WTC11 (cell line): ENCODE results near the gene KAT7.

Source experiments
- ATF3 ChIP-seq: sonication (generic); formaldehyde crosslinking; conservative IDR thresholded peaks from 2 replicates; pipeline ENCODE4 v1.8.1; 2022; ENCODE audit warnings: mild to moderate bottlenecking, missing genetic modification reagents
- RELA ChIP-seq: sonication (generic); formaldehyde crosslinking; IDR thresholded peaks from 2 replicates; pipeline ENCODE4 v1.8.1; 2022; ENCODE audit warnings: missing genetic modification reagents, mild to moderate bottlenecking, borderline replicate concordance
- SMAD3 ChIP-seq: sonication (generic); formaldehyde crosslinking; IDR thresholded peaks from 2 replicates; pipeline ENCODE4 v1.8.0; 2022; ENCODE audit warnings: missing genetic modification reagents, mild to moderate bottlenecking, borderline replicate concordance
- TF ChIP-seq, protein P1 (sequence below): fragments of 200-600 bp; IDR thresholded peaks from 2 replicates; pipeline ENCODE4 v1.8.0; 2022; ENCODE audit warnings: antibody characterized with exemption

GRCh38 chr17:49775546-49776260 lies 12.8 kb upstream of the KAT7 start:
- TF ChIP-seq RELA (CRISPR knock-in tag): no peak
- no peak for TF ChIP-seq SMAD3 (CRISPR knock-in tag)
- TF ChIP-seq, protein P1, sequence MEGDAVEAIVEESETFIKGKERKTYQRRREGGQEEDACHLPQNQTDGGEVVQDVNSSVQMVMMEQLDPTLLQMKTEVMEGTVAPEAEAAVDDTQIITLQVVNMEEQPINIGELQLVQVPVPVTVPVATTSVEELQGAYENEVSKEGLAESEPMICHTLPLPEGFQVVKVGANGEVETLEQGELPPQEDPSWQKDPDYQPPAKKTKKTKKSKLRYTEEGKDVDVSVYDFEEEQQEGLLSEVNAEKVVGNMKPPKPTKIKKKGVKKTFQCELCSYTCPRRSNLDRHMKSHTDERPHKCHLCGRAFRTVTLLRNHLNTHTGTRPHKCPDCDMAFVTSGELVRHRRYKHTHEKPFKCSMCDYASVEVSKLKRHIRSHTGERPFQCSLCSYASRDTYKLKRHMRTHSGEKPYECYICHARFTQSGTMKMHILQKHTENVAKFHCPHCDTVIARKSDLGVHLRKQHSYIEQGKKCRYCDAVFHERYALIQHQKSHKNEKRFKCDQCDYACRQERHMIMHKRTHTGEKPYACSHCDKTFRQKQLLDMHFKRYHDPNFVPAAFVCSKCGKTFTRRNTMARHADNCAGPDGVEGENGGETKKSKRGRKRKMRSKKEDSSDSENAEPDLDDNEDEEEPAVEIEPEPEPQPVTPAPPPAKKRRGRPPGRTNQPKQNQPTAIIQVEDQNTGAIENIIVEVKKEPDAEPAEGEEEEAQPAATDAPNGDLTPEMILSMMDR: no peak
- TF ChIP-seq ATF3 (CRISPR knock-in tag): no peak
